Activated effector memory CD4-positive, alpha-beta T cell treated with anti-CD3 and anti-CD28 coated beads, Interleukin-2, amount 50 U/mL, for 16 hours (primary cell): ENCODE measurements around the gene SHANK1.
A peak's percentile ranks its signal among the peaks of the same experiment; 100 is the strongest.

Source experiments
- DNase-seq: peaks from one replicate; pipeline ENCODE4 v3.0.0-alpha.2; 2020

Gene SHANK1

GRCh38 chr19:50679177-50680125 is 40.2 kb downstream of the SHANK1 start:
- peak; percentile 89 for DNase-seq

- DNase-seq, result no peak
These were observed 41.3 kb downstream of the SHANK1 start for GRCh38 chr19:50678323-50678722.

GRCh38 chr19:50677636-50678035 is 42.0 kb downstream of the SHANK1 start:
- DNase-seq, result no peak

GRCh38 chr19:50676625-50677197 is 42.9 kb downstream of the SHANK1 start:
- no peak for DNase-seq

GRCh38 chr19:50673118-50673517 is 46.5 kb downstream of the SHANK1 start:
- no peak for DNase-seq

GRCh38 chr19:50670102-50670380 is 49.6 kb downstream of the SHANK1 start:
- DNase-seq, result no peak

- DNase-seq, result peak; percentile 75
These were observed 50.1 kb downstream of the SHANK1 start for GRCh38 chr19:50669302-50670101.

GRCh38 chr19:50668879-50669278 is 50.7 kb downstream of the SHANK1 start:
- no peak for DNase-seq

- no peak for DNase-seq
These were observed 51.2 kb downstream of the SHANK1 start for GRCh38 chr19:50668416-50668815.

GRCh38 chr19:50667759-50668231 is 51.8 kb downstream of the SHANK1 start:
- DNase-seq, result no peak

GRCh38 chr19:50667177-50667758 is 52.3 kb downstream of the SHANK1 start:
- DNase-seq, result no peak

GRCh38 chr19:50666346-50667176 is 53.0 kb downstream of the SHANK1 start:
- DNase-seq, result no peak

- no peak for DNase-seq
These were observed 55.4 kb downstream of the SHANK1 start for GRCh38 chr19:50664204-50664603.

- no peak for DNase-seq
These were observed 56.2 kb downstream of the SHANK1 start for GRCh38 chr19:50663482-50663790.

- DNase-seq, result no peak
These were observed 56.7 kb downstream of the SHANK1 start for GRCh38 chr19:50662651-50663481.

- DNase-seq, result no peak
These were observed 57.6 kb downstream of the SHANK1 start for GRCh38 chr19:50661766-50662650.

GRCh38 chr19:50661023-50661422 is 58.6 kb downstream of the SHANK1 start:
- DNase-seq, result no peak

GRCh38 chr19:50660088-50660366 is 59.6 kb downstream of the SHANK1 start:
- no peak for DNase-seq

- no peak for DNase-seq
These were observed 60.1 kb downstream of the SHANK1 start for GRCh38 chr19:50659318-50660087.
